ENCODE data around the gene INO80D.

The INO80D gene

DNA sequence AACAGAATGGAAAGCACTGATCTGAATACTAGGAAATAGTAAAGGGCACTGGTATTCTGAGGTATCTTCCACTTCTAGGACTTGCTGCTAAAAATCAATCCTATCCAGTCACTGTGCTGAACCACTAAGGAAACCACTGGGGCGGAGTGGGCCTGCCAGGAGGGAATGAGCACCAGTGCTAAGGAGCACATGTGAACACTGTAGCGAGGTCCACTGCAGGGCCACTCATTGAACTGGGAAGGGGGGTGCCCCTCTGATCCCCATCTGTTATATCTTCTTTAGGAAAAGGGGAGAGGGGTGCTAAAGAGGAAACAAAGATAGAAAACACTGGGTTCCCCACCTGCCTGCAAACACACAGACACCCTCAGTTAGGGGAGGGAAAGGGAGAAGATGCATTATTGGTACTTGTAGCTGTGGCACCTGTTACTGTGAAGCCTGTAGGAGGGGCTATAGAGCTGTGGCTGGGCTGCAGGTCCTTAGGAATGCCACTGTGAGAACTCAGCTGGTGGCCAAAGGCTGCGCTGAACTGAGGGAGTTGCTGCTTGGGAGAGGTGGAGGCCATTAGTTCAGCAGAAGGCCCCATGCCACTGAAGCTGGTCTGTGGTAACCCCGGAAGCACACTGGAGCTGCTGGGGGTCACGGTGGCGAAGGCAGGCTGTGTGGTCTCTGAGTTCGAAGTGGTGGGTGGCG lies 81.8 kb downstream of the INO80D start:
- no peaks in the 10 kb centered on the region for H3K27me3 ChIP-seq (ENCODE audit: insufficient read depth, poor library complexity, severe bottlenecking)
- no peak for TF ChIP-seq GABPA (IDR thresholded peaks at IDR 0.05; ENCODE audit: low read depth)
- TF ChIP-seq, protein P1, sequence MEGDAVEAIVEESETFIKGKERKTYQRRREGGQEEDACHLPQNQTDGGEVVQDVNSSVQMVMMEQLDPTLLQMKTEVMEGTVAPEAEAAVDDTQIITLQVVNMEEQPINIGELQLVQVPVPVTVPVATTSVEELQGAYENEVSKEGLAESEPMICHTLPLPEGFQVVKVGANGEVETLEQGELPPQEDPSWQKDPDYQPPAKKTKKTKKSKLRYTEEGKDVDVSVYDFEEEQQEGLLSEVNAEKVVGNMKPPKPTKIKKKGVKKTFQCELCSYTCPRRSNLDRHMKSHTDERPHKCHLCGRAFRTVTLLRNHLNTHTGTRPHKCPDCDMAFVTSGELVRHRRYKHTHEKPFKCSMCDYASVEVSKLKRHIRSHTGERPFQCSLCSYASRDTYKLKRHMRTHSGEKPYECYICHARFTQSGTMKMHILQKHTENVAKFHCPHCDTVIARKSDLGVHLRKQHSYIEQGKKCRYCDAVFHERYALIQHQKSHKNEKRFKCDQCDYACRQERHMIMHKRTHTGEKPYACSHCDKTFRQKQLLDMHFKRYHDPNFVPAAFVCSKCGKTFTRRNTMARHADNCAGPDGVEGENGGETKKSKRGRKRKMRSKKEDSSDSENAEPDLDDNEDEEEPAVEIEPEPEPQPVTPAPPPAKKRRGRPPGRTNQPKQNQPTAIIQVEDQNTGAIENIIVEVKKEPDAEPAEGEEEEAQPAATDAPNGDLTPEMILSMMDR (IDR thresholded peaks at IDR 0.05; ENCODE audit: insufficient read depth, low read length): peak; percentile 34
- no peak for TF ChIP-seq SPI1 (IDR thresholded peaks at IDR 0.05; ENCODE audit: borderline replicate concordance, low read depth)
- TF ChIP-seq, protein P2, sequence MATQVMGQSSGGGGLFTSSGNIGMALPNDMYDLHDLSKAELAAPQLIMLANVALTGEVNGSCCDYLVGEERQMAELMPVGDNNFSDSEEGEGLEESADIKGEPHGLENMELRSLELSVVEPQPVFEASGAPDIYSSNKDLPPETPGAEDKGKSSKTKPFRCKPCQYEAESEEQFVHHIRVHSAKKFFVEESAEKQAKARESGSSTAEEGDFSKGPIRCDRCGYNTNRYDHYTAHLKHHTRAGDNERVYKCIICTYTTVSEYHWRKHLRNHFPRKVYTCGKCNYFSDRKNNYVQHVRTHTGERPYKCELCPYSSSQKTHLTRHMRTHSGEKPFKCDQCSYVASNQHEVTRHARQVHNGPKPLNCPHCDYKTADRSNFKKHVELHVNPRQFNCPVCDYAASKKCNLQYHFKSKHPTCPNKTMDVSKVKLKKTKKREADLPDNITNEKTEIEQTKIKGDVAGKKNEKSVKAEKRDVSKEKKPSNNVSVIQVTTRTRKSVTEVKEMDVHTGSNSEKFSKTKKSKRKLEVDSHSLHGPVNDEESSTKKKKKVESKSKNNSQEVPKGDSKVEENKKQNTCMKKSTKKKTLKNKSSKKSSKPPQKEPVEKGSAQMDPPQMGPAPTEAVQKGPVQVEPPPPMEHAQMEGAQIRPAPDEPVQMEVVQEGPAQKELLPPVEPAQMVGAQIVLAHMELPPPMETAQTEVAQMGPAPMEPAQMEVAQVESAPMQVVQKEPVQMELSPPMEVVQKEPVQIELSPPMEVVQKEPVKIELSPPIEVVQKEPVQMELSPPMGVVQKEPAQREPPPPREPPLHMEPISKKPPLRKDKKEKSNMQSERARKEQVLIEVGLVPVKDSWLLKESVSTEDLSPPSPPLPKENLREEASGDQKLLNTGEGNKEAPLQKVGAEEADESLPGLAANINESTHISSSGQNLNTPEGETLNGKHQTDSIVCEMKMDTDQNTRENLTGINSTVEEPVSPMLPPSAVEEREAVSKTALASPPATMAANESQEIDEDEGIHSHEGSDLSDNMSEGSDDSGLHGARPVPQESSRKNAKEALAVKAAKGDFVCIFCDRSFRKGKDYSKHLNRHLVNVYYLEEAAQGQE (IDR thresholded peaks at IDR 0.05; ENCODE audit: insufficient replicate concordance, low read depth): no peak
- no peak for TF ChIP-seq POLR2AphosphoS5 (IDR thresholded peaks at IDR 0.05; ENCODE audit: low read depth)
- DNase-seq (ENCODE audit: low read depth in 1 of 2, low spot score in 1 of 2): peak; percentile 10 to 58
- H3K4me3 ChIP-seq (replicated peaks; ENCODE audit: insufficient read depth, low read length): no peak overlapping the region
- H3K27ac ChIP-seq (replicated peaks): no peak overlapping the region

DNA sequence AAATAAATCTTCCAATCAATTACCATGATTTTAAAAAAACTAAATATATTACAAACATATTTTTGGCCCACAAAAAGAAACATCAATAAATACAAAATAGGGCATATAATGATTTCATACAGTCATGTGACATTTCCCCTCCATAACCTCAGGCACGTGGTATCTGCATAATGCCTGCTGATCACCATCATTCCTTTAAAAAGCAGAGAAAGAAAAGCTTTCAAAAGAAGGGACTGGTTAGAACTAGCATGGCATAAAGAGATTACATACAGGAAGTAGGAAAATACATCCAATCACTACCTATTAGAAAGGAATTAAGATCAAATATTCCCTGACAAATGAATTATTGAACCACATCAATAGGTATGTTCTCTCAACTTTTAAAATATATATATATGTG lies 83.5 kb downstream of the INO80D start:
- no peak overlapping the region for H3K4me3 ChIP-seq (replicated peaks; ENCODE audit: insufficient read depth, low read length)
- H3K27ac ChIP-seq (replicated peaks): no peak overlapping the region
- TF ChIP-seq POLR2AphosphoS5 (IDR thresholded peaks at IDR 0.05; ENCODE audit: low read depth): no peak
- TF ChIP-seq, protein P1 (IDR thresholded peaks at IDR 0.05; ENCODE audit: insufficient read depth, low read length): no peak
- no peak for TF ChIP-seq GABPA (IDR thresholded peaks at IDR 0.05; ENCODE audit: low read depth)
- TF ChIP-seq, protein P2 (IDR thresholded peaks at IDR 0.05; ENCODE audit: insufficient replicate concordance, low read depth): no peak
- no peak for TF ChIP-seq SPI1 (IDR thresholded peaks at IDR 0.05; ENCODE audit: borderline replicate concordance, low read depth)
- H3K27me3 ChIP-seq (ENCODE audit: insufficient read depth, poor library complexity, severe bottlenecking): no peaks in the 10 kb centered on the region
- DNase-seq (ENCODE audit: low read depth in 1 of 2, low spot score in 1 of 2): no peak

DNA sequence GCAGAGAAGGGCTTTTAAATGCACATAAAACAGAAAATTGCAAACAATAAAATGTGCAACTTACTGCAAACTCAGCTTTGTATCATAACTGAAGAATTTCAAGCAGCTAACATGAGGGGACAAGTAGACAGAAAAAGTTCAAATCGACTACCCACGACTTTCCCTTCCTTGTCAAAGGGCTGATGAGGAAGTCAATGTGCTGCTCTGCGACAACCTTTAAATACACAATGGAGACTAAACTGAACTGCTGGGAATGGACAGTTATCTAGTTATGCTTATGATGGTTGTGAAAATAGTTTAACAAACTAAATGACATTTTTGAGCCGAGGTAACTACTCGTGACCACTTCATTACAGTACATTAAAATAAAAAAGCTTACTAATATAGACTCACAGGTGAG lies 84.1 kb downstream of the INO80D start:
- Histone ChIP-seq H3K27ac (replicated peaks) (no peak overlapping the region), H3K4me3 (replicated peaks; ENCODE audit: insufficient read depth, low read length) (no peak overlapping the region), H3K27me3 (ENCODE audit: insufficient read depth, poor library complexity, severe bottlenecking) (no peaks in the 10 kb centered on the region)
- DNase-seq (ENCODE audit: low read depth in 1 of 2, low spot score in 1 of 2): no peak
- TF ChIP-seq, protein P2 (IDR thresholded peaks at IDR 0.05; ENCODE audit: insufficient replicate concordance, low read depth): no peak
- TF ChIP-seq SPI1 (IDR thresholded peaks at IDR 0.05; ENCODE audit: borderline replicate concordance, low read depth) (no peak), GABPA (IDR thresholded peaks at IDR 0.05; ENCODE audit: low read depth) (no peak)
- TF ChIP-seq, protein P1 (IDR thresholded peaks at IDR 0.05; ENCODE audit: insufficient read depth, low read length): no peak
